Islet of Langerhans (tissue), 1 donor: ENCODE data around the gene CCL13.

Experiments used
- FAIRE-seq: peaks from one replicate; lab custom pipeline; 2011; peaks lifted over from hg19 to GRCh38; lab: Jason Lieb, UNC

Gene CCL13

DNA sequence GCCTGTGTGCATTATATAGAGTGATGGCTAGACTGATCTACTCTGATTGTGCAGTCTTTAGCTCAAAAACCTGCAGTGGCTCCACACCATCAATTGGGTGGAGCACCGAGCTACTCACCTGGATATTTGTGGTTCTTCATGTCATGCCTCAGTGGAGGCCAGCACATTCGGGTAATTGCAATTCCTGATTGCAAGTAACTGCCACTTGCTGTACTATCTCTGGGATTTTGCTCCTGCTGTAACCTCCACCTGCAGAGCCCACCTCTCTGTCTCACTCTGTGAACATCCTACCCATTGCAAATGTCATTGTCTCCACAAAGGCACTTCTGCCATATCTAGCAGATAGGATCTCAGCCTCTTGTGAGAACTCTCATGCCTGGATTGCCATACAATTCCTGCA is 8.5 kb downstream of the CCL13 start:
- no peak for FAIRE-seq

DNA sequence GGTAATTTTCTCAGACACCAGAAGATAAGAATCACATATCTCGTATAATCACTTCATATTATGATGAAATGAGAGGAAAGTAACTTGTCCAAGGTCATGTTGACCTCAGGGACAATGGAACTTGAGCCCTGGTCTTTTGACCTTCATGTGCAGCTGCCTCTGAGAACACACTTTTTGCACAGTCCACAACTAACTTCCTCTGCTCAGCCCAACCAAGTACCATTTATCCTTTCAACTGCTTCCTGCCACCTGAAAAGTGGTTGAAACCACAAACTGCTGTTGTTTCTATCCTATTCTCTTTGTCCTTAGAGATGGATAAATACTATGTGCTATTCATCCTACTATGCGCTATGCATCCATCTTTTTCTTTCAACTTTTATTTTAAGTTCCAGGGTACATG is 9.1 kb downstream of the CCL13 start:
- FAIRE-seq, result no peak

DNA sequence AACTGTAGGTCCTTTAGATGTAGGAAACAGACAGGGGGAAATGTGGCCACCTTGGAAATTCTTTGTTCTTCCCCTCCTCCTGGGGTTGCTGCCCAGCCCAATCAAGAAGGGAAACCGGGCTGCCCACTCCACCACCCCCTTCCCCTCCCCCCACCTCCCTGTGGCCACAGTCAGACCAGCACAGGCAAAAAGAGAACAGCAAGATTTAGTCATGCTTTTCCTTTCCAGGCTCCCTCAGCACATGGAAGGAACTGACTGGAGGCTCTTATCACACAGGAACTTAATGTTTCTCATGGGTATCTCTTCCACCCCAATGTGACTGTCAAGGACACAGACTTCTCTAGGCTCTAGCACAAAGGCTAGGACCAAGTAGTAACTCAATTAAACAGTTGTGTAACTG is 9.7 kb downstream of the CCL13 start:
- no peak for FAIRE-seq

DNA sequence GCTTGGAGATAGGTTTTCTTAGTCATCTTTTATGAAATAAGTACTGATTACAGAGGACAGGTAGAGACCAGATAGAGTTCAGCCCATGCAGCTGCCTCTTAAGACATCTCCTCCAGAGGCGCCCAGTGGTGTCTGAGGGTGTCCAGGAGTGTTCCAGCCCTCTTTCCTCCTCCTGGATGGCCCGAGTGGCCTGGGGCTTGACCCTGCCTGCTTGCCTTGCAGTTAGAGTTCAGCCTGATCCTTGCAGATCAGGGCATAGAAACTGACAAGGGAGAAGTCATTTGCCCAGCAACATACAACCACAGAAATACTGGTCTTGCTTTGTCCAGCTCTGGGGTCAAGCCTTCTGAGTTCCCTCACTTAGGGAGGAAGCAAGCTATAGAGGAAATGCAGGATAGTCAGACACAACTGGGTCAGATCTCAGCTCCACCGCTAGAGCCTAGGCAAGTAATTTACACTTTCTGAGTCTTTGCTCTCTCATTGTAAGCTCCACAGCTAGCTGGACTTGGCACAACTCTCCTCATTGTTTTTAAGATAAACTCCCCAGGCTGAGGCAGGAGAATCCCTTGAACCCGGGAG is 10.3 kb downstream of the CCL13 start:
- FAIRE-seq, result no peak

DNA sequence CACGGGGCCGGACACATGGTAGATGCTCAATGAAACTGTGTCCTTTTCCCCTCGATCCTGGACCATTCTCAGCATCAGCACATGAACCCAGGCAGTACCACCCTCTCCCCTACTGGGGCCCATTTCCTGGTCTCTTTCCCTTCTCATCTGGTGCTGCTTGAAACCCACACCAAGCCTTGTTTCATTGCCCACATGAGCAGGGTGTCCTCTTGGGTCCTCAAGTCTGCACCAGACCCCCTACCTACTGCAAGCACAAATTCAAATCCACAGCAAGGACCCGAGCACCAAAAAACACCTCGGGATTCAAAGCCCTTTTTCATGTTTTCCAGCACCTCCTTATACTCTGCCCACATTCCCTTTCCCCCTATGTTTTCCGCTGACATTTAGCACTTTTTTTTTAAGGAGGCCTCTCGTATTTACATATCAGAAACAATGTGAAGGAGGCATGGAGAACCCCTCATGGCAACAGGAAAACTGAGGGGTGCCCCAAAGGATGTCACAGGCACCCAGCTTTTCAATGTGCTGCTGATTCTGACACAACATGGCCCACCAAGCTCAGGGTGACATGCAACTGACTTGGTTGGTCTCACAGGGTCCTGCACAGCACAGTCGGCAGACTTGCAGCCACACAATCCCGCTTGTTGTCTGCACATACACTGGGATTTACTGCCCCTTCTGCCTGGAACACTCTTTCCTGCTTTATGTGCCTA is 11.4 kb downstream of the CCL13 start:
- FAIRE-seq, result no peak

DNA sequence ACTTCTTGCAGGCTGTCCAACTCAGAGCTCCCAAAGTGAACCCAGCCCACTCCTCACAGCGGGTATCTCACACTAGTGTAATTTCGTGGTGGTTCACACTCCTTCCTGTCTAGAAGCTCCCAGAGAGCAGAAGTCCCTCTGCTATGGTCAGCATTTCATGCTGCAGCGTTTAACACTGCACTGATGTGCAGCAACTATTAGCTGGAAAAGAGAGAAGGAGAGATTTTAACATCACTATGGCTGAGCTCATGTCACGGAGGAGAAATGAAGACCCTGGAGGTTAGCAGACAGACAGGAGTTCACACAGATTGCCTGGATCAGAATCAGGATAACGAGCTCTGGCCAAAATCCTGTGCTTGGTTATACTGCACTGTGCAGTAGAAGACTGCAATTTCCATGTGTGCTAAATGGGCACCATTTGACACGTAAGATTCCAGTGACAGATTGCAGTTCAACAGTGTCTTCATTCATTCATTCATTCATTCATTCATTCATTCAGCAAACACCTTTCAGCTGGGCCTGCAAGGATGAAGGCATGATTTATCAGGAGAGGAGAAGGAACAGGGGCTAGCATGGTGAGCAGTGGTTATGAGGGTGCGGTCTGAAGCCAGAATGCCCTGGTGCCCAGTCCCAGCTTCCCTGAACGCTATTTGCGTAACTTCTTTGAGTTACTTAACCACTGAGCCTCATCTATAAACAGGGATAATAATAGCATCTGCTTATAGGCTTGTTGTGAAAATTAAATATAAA is 12.1 kb downstream of the CCL13 start:
- no peak for FAIRE-seq

DNA sequence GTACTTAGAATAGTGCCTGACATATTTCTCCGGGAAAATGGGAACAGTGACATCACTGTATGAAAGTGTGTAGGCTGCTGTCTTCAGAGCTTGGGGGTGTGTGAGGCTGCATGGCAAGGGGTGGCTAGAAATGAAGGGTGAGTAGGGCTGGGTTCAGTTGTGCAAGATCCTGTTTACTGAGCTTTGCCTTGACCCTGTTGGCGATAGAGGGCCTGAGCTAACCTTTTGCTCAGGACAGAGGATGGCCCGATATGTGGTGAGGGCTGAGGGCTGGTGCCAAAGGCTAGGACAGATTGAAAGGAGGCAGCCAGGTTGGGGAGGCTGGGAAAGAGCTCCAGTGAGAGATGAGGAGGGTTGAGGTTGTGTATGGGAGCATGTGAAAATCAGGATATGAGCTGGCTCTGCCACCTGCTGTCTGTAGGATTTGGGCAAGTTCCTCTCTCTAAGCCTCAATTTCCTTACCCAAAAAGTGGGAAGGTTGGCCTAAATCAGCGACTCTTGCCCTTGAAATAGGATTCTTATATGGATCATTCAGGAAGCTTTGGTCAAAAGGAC is 12.7 kb downstream of the CCL13 start:
- no peak for FAIRE-seq

DNA sequence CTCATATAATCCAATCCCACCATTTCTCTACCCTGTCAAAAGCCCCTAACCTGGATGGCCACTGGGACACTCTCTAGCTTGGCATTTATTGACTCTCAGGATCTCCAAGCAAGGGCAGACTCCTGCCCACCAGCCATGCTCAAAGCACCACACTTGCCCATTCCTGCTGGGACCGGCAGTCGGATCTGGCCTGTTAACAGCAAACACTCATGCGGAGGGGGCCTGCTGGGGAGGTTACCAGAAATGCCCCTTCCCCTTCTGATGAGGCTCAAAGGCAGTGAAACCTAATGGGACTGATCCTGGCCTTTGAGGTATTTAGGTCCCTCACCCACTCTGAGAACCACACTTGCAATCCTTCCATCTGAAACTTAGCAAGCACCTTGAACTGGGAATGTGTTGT is 13.3 kb downstream of the CCL13 start:
- no peak for FAIRE-seq

DNA sequence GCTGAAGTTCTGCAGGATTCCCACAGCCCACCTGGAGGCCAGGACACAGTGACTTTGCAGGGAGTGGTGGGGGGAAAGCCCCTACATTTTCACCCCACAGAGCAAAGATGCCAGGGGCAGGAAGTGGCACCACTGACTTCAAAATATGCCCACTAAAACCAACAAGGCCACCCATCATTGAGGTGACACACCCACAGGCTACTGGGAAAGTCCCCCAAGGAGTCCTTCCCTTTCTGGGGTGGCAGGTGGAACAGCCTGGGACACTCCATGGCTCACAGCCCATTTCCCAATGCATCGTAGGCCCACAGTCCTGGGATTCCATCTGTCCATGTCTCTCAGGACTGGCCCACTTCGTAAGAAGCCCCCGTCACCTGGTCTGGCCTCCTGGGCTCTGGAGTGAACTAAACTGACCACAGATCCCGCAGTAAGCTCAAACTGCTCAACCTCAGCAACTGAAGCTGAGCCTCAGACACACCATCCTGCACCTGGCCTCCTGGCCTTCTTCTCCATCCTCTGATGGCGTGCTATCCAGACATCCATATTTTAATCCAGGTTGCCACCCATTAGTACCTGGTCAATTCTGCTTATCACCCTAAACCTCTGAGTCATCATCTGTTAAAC is 14.2 kb downstream of the CCL13 start:
- no peak for FAIRE-seq

DNA sequence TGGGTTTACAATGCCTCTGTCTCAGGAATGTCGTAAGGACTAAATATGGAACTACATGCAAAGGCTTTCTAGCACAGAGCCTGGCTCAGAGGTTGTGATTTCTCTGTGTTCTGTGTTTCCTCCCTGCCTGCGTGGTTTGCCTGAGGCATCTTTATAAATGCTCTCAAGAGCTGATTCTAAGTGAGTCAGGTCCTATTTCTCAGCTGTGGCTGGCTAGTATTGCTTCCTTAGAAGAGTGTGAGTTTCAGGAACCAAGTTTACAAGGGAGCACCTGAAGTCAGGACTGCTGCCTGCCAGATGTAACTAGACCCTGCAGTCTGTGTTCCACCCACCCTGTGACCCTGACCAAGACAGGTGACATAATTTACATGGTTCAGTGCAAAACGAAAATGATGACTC is 14.7 kb downstream of the CCL13 start:
- no peak for FAIRE-seq

DNA sequence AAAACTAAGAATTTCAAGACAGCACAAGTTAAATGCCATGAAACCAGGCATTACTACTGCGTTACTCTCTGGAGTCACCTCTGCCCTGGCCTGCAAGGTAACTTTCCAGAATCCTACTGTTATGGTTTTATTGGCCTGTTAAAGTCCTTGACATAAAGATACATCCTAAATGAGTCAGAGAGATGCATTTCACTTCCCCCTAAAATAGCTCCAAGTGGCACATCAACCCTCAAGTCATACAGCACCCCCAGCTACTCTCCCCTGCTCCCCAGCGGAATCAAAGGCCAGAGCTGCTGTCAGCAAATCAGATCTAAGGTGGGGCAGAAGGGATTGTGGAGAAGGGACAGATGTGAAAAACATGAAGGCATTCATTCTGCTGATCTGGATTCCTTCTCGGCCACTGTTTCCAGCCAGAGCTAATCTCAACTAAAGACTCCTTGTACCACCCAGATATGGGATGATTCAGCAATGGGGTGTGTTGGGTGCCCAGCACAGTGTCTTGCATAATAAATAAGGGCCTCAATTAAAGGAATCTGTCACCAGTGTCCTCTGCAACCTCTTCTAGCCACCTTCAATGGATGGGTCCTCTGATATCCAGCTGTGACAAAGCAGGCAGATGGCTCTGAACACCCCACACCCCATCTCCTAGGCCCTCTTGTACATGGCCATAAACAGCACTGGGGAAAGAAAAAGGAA is 15.3 kb downstream of the CCL13 start:
- FAIRE-seq, result no peak

DNA sequence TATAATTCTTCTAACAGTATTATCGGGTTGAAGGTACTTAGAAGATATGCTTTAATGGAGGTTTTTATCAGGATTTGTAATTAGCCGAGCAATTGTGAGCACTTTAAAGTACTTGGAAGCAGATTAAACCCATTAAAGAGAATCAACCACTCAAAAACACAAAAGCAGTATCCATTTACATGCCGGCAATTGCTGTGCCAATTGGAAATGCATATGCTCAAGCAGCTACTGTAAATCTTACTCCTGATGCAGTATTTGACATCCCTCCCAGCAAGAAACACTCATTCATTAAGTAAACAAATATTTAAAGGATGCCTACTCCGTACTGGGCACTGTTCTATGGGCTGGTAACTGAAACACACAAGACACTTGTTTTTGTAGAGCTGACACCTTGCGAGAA is 18.2 kb downstream of the CCL13 start:
- FAIRE-seq, result no peak

DNA sequence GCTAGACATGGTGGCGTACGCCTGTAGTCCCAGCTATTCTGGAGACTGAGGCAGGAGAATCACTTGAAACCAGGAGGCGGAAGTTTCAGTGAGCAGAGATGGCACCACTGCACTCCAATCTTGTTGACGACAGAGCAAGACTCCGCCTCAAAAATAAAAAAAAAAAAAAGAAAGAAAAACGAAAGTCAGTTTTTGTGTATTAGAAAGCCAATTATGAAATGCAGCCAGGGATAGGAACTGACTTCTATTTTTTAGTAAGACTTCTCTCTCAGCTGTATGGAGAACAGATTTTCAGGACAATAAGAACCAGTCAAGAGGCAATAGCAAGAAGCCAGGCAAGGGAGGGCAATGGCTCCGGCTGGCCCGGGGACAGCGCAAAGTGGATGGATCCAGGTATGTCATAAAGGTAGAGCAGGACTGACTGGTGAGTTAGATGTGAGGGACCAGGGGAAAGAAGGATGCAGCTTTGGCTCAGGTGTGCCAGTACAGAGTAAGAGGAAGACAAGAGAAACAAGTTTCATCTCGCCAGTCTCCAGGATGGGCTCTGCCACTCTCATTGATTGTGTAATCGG is 19.2 kb downstream of the CCL13 start:
- no peak for FAIRE-seq

DNA sequence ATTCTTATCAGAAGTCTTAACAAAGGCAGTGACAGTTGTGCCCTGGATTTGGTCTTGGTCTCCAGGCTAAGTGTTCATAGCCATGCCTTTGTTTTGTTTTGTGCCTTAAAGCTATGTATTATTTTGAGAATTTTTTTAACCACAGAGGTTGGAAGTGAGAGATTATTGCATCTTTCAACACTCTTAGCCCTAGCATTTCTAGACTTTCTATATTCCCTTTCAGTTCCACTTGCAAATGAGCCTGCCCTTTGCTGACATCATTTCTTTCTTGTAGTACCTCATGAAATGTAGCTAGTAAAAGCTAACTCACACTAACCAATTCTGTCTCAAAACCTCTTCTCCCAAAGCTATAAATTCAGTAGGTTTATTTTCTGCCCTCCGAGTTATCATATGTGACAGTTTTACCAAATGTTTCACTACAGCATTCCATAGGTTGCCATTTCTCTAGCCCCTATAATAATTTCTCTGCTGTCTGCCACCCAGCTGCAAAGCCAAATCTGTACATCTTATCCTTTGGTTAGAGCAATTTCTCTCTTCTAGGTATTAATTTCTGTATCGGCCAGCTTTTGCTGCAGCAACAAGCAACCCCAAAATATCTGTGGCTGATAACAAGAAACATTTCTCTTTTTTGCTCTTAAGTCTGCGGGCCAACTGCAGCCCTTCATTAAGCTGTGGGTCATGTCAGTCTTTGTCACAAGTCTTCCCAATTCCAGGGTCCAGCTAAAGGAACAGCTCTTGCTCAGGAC is 21.0 kb downstream of the CCL13 start:
- FAIRE-seq, result no peak

DNA sequence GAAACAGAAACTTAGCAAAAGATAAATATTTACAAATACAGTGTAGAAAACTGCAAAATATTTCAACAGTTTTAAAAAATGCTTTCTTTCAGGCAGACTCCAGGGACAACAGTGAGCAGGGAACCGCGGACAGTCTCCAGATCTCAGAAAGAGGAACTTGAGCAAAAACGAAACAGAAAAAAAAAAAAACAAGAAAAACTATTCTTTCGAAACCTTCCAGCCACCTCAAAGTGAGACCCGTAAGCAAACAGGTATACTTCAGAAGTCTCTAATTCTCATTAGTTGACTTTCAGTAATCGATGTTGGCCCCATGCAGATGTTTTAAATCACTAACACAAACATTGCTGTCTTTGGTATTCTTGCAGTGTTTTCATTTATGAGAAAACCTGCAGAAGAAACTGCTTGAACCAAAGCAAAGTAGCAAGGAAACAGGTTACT is 22.4 kb downstream of the CCL13 start:
- FAIRE-seq, result no peak

DNA sequence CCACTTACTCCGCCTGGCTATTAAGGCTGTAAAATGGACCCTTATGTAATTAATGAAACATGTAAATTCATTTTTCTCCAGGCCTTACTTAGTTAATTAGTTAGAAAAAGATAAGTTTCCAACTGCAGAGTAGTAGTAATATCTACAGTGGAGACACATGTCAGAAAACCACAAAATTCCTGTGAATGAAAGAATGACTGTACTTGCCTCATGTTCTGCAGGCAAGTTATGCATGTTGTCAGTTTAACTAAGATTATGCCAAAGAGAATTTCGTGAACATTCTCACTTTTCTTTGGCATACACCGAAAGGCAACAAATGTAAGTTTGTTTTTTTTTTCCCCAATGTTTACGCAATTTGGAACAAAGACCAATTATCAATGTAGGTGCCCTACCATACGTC is 23.6 kb downstream of the CCL13 start:
- FAIRE-seq, result no peak

DNA sequence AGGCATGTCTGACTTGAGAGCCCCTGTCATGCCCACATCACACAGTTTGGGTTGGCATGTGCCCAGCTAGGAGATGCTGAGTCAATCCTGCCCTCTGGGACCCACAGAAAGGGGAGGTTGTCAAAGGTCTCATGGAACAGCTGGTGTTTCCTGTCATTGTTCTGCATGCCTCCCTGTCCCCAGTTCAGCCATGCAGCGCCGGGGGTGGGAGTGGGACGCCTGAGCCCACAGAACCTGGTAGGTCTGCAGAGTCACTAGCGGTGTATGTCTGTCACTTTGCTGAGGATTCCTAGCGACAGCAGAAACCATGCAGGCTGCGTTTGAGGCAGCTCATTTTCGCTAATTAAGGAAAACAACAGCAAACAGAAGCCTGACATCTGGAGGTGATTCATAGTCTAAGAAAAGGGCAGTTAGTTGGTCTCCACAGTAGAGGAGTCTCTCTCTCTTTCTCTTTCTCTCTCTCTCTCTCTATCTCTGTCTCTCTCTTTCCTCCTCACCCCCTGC is 26.4 kb downstream of the CCL13 start:
- no peak for FAIRE-seq

DNA sequence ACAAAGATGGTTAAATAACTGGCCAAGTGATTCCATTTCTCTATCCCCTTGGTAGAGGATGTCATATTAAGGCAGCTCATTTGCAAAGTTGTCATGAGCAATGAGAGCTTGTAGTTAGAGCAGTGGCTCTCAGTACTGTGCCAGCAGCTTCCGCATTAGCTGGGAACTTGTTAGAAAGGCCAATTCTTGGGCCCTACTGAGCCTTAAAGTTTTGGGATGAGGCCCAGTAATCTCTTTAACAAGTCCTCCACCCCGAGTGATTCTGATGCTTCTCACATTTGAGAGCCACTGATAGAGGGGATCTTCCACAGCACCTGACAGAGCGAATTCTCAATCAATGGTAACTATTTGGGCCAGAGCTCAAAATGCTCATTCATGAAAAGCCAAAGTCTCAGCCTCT is 26.9 kb downstream of the CCL13 start:
- no peak for FAIRE-seq

DNA sequence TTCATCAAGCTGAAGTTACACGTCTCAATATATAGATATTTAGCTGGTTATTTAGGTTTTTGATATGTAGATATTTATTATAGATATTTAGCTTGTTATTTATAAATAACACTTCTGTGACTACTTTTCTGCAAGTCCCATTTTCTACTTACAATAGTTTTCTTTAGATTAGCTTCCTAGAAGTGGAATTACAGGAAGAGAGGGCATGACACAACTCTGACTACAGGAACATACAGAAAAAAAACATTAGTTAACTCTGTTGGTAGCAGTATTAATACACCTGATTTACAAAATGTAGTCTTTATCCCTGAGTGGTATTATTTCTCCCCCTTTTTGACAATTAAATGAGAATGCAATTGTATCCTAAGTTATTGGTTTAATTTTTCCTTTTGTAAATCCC is 28.0 kb downstream of the CCL13 start:
- FAIRE-seq, result no peak

DNA sequence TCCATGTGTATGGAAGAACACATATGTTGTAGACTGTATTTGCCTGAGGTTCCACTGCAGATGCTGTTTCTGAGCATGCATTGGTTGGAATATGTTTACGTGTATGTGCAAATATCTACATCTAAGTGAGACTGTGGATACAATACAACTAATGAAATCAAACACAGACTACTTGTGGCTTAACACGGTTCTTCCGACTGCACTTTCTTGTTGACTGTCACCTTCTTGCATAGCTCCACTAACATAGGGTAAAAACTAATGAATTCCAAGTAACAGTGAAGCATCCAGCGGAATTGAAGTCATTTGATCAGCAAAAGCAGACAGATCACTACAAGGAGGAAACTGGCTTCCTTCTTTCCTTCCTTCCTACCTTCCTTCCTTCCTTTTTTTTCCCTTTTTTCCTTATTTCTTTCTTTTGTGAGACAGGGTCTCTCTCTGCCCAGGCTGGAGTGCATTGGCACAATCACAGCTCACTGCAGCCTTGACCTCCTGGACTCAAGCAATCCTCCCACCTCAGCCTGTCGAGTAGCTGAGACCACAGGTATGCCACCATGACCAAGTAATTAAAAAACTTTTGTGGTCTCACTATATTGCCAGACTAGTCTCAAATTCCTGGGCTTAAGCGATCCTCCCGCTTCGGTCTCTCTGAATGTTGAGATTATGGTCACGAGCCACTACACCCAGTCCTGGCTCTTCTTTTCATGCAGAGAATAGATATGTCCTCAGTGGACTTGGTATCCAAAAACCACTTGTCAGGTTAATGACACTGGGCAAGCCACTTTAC is 28.7 kb downstream of the CCL13 start:
- FAIRE-seq, result no peak
